GM21515 (cell line): ENCODE results near the gene ENTR1.

Experiments used
- ATAC-seq: cut with Tn5 transposase; IDR thresholded peaks from one replicate; pipeline ENCODE4 v1.9.1; 2021; ENCODE audit not compliant: unreplicated experiment

ENTR1 gene

GRCh38 chr9:136363949-136364748 is 46.3 kb downstream of the ENTR1 start:
- ATAC-seq = no peak

DNA sequence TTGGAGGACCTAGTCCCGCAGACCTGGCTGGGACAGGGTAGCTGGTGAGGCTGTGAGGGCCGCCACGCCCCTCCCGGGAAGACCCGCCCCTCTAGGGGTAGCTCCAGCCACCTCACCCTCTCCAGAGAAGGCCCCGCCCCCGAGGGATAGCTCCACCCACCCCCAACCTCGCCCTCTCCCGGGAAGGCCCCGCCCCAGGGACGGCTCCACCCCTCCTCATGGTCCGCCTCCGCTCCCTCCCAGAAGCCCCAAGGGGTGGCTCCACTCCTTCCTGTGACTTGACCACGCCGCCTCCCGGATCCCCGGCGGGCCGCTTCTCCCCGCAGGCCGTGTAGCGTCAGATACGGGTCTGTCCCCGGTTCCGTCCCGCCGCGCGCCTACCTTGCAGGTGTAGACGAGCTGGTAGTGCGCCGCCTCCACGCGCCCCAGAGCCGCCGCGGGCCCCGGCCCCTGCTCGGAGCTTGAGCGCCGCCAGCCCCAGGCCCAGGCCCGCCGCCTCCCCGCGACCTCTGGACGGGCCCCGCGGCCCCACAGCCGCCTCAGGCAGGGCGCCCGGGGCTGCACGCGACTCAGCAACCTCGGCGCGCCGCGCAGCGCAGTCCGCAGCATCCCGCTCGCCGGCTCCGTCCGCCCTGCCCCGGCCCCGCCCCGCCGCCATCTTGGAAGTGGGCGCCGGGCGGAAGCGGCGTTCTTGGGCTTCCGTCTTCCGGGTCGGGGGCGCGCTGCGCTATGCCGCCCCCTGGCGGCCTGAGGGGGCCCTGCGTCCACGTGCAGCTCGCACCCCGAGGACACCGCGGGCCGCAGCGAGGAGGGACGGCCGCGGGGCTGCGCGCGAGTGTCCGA is 47.1 kb downstream of the ENTR1 start, which contains the start of gene DNLZ:
TSS of gene DNLZ (minus strand) at position 639 of the 843 bp plus-strand sequence. CDS start at position 609, 30 bp downstream.
- ATAC-seq = peak; percentile 63

DNA sequence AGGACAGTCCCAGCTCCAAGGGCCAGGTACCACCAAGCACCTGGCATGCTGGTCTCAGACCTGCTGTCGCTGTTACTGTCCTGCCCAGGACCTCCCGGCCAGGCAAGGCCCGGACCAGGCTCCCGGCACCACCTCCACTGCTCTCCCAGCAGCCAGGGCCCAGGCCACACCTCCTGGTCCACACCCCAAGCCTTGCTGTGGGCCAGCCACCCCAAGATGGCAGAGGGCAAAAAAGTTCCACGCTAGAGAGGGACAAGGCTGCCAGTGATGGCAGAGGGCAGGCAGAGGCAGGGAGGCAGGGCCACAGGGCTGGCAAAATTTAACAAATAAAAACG is 48.0 kb downstream of the ENTR1 start:
- ATAC-seq = no peak

DNA sequence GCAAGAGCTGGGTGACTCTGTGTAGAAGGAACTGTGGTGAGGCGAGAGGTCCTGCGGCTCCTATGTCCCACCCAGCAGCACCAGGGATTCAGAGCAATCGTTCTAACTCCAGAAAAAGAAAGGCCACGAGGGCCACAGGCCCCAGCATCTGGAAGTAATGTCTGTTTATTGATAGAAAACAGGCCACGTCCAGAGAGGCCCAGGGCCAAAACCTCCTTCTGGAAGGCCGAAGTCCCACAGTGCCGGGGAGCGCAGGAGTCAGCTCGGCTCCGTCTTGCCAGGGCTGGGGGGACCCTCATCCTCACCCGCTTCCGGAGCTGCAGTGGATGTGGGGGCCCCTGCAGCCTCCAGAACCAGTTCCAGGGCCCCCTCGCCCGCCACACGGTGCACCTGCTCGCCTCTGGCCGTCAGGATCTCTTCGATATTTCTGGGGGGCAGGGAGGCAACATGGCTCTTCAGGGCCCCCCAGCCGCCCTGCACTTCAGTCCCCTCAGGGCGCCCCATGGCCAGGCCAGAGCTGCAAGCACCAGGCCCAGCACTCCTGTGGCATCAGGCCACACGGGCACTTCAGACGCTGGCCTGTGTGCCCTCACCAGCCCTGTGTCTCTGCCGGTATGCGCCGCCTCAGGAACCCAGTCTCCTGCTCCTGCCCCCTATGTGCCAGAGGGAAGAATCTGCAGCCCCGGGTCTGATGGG is 48.5 kb downstream of the ENTR1 start:
- no peak for ATAC-seq

- no peak for ATAC-seq
Measured at GRCh38 chr9:136361047-136361753, 49.2 kb downstream of the ENTR1 start.

- no peak for ATAC-seq
Measured at GRCh38 chr9:136359774-136360718, 50.4 kb downstream of the ENTR1 start.

- ATAC-seq = no peak
Measured at GRCh38 chr9:136358888-136359287, 51.5 kb downstream of the ENTR1 start.

- ATAC-seq = no peak
Measured at GRCh38 chr9:136358016-136358415, 52.4 kb downstream of the ENTR1 start.

GRCh38 chr9:136357202-136357725 is 53.1 kb downstream of the ENTR1 start:
- ATAC-seq = no peak

- ATAC-seq = no peak
Measured at GRCh38 chr9:136355616-136356557, 54.5 kb downstream of the ENTR1 start.

DNA sequence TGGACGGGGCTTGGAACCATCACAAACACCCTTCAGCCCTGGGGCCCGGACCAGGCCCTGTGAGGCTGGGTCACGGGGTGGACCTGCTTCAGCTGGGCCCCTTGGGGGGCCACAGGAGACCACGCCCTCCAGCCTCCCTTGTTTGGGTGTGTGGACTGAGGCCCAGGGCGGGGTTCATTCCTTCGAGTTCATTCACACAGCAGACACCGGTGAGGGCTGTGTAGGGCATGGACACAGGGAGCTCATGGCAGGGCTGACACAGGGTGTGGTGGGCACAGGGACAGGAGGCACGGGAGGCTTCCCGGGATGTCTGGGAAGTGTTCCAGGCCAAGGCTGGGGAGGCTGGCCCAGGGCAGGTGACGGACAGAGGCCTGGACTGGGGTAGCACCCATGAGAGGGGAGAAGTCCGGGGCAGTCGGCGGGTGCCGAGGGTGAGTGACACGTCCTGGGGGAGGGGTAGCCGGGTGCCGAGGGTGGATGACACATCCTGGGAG is 55.8 kb downstream of the ENTR1 start:
- ATAC-seq = no peak

GRCh38 chr9:136353757-136354488 is 56.5 kb downstream of the ENTR1 start:
- no peak for ATAC-seq

DNA sequence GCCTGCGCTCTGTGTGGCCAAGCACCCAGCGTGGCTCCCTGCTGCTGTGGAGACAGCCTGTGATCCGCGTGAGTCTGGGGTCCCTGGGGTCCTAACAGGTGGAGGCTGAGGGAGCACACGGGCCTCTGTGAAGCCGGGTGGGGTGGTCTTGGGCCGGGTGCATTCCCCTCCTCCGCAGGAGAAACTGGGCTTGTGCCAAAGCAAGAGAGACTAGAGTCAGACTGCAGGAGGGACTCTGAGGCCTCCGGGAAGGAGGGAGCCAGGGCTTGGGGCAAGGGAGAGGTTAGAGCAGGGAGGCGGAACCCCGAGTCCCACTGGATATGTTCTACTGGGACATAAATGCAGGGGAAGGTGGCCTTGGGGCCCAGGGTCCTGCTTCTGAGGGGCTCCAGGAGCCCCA is 57.3 kb downstream of the ENTR1 start:
- ATAC-seq = no peak

- no peak for ATAC-seq
Measured at GRCh38 chr9:136352682-136353081, 57.7 kb downstream of the ENTR1 start.
